Gastroesophageal sphincter (tissue), 4 donors: ENCODE results near the gene ECPAS. TPM values are rescaled to one million over a fixed set of nuclear protein-coding genes. Genes with fewer than 3 reads are reported as not detected.

Experiments
- ATAC-seq: fragments of 150-250 bp; one replicate; pipeline ENCODE4 v1.9.1; 2016; ENCODE audit warnings: mild to moderate bottlenecking, moderate library complexity
- H3K27ac ChIP-seq, 4 donors: fragments of 200-600 bp; sonication (generic) in 3 of 4; 1 replicate in 3 of 4; 2 replicates in 1 of 4; pipeline ENCODE4 v1.5.1; 2016 to 2019
- H3K27me3 ChIP-seq: fragments of 200-600 bp; sonication (generic); one replicate; pipeline ENCODE4 v1.5.1; 2019
- H3K36me3 ChIP-seq, 2 donors: fragments of 200-600 bp; sonication (generic); one replicate each; pipeline ENCODE4 v1.5.1; 2019; ENCODE audit warnings: control low read depth in 1 of 2
- H3K4me1 ChIP-seq, 3 donors: fragments of 200-600 bp; sonication (generic); 1 replicate in 2 of 3; 2 replicates in 1 of 3; pipeline ENCODE4 v1.5.1; 2016 to 2019; ENCODE audit warnings: control low read depth in 2 of 3
- H3K4me3 ChIP-seq, 2 donors: fragments of 200-600 bp; sonication (generic); one replicate each; pipeline ENCODE4 v1.5.1; 2019; ENCODE audit warnings: mild to moderate bottlenecking in 1 of 2, moderate library complexity in 1 of 2
- H3K9me3 ChIP-seq, 3 donors: fragments of 200-600 bp; sonication (generic); one replicate each; pipeline ENCODE4 v1.5.1; 2017 to 2019; ENCODE audit warnings: control low read depth in 2 of 3
- EP300 ChIP-seq: sonication (generic); formaldehyde crosslinking; IDR thresholded peaks from one replicate; pipeline ENCODE4 v1.6.1; 2017; ENCODE audit warnings: antibody characterized with exemption, mild to moderate bottlenecking
- POLR2A ChIP-seq, 2 donors: fragments of 450-650 bp; IDR thresholded peaks; one replicate each; pipeline ENCODE4 v1.6.1; 2017; ENCODE audit warnings: antibody characterized with exemption in 2 of 2, mild to moderate bottlenecking in 2 of 2, moderate library complexity in 1 of 2
- POLR2AphosphoS5 ChIP-seq: sonication (generic); formaldehyde crosslinking; IDR thresholded peaks from one replicate; pipeline ENCODE4 v1.6.1; 2017; ENCODE audit warnings: antibody characterized with exemption
- WGBS, 2 donors: methylation state at CpG; one replicate each; pipeline ENCODE4 v1.1.5; 2018; ENCODE audit warnings: low coverage in 1 of 2; 5-methylcytosine and 5-hydroxymethylcytosine counted together
- total RNA-seq, 4 donors: library from RNA; depleted of rRNA; stranded (reverse); fragments of >200 nt; gene quantifications; one replicate each; pipeline ENCODE4 v1.1.0, GENCODE V29; 2016
- TF ChIP-seq, protein P1 (sequence below), 4 experiments: fragments of 200-600 bp in 2 of 4; fragments of 450-650 bp in 2 of 4; sonication (generic) in 1 of 4; IDR thresholded peaks; one replicate each; pipeline ENCODE4 v1.5.1; 2017 to 2019; ENCODE audit warnings: antibody characterized with exemption in 4 of 4, mild to moderate bottlenecking in 2 of 4, moderate library complexity in 2 of 4

Gene ECPAS
- total RNA-seq, 4 donors from 2014 or later = 75.5 to 114 (median 94.3) TPM

GRCh38 chr9:111527347-111527746, 43.2 kb upstream of the ECPAS start:
- Histone ChIP-seq H3K27me3 (no peaks in the 10 kb centered on the region), H3K9me3 (no peaks in the 10 kb centered on the region), H3K36me3 (peaks cover 0 to 49% of the 10 kb centered on the region in 2 donors), H3K4me1 (peaks cover 0 to 20% (median 0%) of the 10 kb centered on the region in 3 donors), H3K27ac (no peak overlapping the region), H3K4me3 (no peak overlapping the region)
- WGBS, 2 donors = 100% methylated on average over 1 of the region's 2 CpGs
- no peak for ATAC-seq
- no peak for TF ChIP-seq EP300
- TF ChIP-seq, protein P1, sequence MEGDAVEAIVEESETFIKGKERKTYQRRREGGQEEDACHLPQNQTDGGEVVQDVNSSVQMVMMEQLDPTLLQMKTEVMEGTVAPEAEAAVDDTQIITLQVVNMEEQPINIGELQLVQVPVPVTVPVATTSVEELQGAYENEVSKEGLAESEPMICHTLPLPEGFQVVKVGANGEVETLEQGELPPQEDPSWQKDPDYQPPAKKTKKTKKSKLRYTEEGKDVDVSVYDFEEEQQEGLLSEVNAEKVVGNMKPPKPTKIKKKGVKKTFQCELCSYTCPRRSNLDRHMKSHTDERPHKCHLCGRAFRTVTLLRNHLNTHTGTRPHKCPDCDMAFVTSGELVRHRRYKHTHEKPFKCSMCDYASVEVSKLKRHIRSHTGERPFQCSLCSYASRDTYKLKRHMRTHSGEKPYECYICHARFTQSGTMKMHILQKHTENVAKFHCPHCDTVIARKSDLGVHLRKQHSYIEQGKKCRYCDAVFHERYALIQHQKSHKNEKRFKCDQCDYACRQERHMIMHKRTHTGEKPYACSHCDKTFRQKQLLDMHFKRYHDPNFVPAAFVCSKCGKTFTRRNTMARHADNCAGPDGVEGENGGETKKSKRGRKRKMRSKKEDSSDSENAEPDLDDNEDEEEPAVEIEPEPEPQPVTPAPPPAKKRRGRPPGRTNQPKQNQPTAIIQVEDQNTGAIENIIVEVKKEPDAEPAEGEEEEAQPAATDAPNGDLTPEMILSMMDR (IDR thresholded peaks at IDR 0.05) = no peak
- no peak for TF ChIP-seq POLR2AphosphoS5
- no peak for TF ChIP-seq POLR2A (IDR thresholded peaks at IDR 0.05)

DNA sequence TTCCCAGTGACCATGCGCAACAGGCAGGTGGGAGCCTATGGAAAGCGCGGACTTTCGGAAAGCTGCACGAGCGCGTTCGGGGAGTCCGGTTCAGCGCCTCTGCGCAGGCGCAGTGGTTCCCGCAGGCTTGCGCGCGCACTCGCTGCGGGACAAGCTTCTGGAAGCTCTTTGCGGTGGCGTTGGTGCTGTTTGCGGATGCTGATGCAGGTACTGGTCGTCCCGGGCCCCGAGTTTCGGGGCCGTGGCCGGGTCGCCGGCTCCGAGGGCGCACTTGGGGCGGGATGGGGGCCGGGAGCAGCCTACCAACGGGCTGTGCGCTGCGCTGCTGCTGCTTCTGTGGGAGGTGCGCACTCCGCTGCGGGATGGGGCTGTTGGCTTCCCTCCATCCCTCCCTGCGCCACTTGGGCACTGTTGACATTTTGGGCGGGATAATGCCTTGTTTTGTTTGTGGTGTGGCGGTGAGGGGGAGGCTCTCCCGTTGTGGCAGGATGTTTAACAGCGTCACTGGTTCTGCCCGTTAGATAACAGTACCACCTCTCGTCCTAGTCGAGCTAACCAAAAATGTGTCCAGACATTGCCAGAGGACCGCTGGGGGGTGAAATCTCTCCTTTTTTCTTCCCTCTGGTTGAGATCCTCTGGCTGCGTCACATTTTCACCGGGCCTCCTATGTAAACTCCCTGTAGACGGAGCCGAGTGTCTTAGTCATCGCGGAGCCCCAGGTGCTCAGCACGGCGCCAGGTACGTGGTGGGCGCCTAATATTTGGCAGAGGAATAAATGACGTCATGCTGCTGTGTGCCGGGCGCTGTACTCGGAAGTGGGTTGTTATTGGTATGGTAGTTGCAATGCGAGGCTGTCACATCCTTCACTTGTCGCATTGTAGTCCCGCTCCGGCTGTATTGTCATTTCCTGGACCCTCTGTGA, 41.1 kb upstream of the ECPAS start, which contains the start of gene ZNF483:
Gene ZNF483, plus strand, starts transcription at position 124 of the 922 bp plus-strand sequence. CDS start 2,217 bp downstream, outside the sequence.
- 0% methylated on average over 1 to 12 of the region's 66 CpGs for WGBS, 2 donors
- H3K36me3 ChIP-seq = peaks cover 0 to 30% of the 10 kb centered on the region in 2 donors
- peak; percentile 86 for ATAC-seq

GRCh38 chr9:111524731-111525055, 40.5 kb upstream of the ECPAS start:
- no peak for TF ChIP-seq POLR2AphosphoS5
- TF ChIP-seq POLR2A (IDR thresholded peaks at IDR 0.05) = no peak
- TF ChIP-seq EP300 = no peak
- TF ChIP-seq, protein P1 (IDR thresholded peaks at IDR 0.05) = no peak
- peak overlapping the region in 2 of 4 donors; percentile 77 to 88 for H3K27ac ChIP-seq
- 20 to 60% methylated on average over 1 to 7 of the region's 7 CpGs for WGBS, 2 donors
- no peaks in the 10 kb centered on the region for H3K9me3 ChIP-seq
- no peak for ATAC-seq
- H3K36me3 ChIP-seq = peaks cover 0 to 25% of the 10 kb centered on the region in 2 donors
- H3K27me3 ChIP-seq = no peaks in the 10 kb centered on the region
- H3K4me3 ChIP-seq = peak overlapping the region; percentile 61 to 93
- H3K4me1 ChIP-seq = peaks cover 0 to 20% (median 0%) of the 10 kb centered on the region in 3 donors

More for the DNA sequence above, 41.1 kb upstream of the ECPAS start, which contains the start of gene ZNF483:
- Histone ChIP-seq H3K9me3 (no peaks in the 10 kb centered on the region), H3K27ac (peak within 1 kb of the TSS; percentile 1 to 88 (median 74)), H3K4me1 (peaks cover 0 to 20% (median 0%) of the 10 kb centered on the region in 3 donors), H3K27me3 (no peaks in the 10 kb centered on the region), H3K4me3 (peak within 1 kb of the TSS; percentile 61 to 93)
- TF ChIP-seq POLR2A (IDR thresholded peaks at IDR 0.05) = peak; percentile 42 to 47
- peak; percentile 52 for TF ChIP-seq POLR2AphosphoS5
- no peak for TF ChIP-seq EP300
- TF ChIP-seq, protein P1 (IDR thresholded peaks at IDR 0.05) = no peak

GRCh38 chr9:111516061-111516465, 31.9 kb upstream of the ECPAS start:
- Histone ChIP-seq H3K27me3 (no peaks in the 10 kb centered on the region), H3K36me3 (no peaks in the 10 kb centered on the region), H3K9me3 (no peaks in the 10 kb centered on the region), H3K27ac (no peak overlapping the region), H3K4me3 (no peak overlapping the region), H3K4me1 (no peaks in the 10 kb centered on the region)
- WGBS, 2 donors = 59 to 74% methylated on average over 2 of the region's 2 CpGs
- TF ChIP-seq POLR2A (IDR thresholded peaks at IDR 0.05) = no peak
- no peak for TF ChIP-seq EP300
- TF ChIP-seq POLR2AphosphoS5 = no peak
- TF ChIP-seq, protein P1 (IDR thresholded peaks at IDR 0.05) = no peak
- ATAC-seq = no peak
